K562 (cell line): ENCODE data around the gene FUCA1. TPM values are rescaled to one million over a fixed set of nuclear protein-coding genes. Genes with fewer than 3 reads are reported as not detected.
A peak's percentile ranks its signal among the peaks of the same experiment; 100 is the strongest.

Experiments used
- CEBPB ChIP-seq: fragments of 450-650 bp; IDR thresholded peaks from 2 replicates; pipeline ENCODE4 v1.6.1; 2016; ENCODE audit warnings: missing genetic modification characterization, missing compliant biosample characterization
- GABPA ChIP-seq: fragments of 200-800 bp; sonication (Bioruptor generic); conservative IDR thresholded peaks from 2 replicates; pipeline ENCODE4 v1.6.1; 2016; ENCODE audit warnings: low read depth, missing genetic modification characterization, missing compliant biosample characterization
- MBD2 ChIP-seq: sonication (generic); IDR thresholded peaks from 2 replicates; pipeline ENCODE4 v1.6.1; 2016; ENCODE audit warnings: low read depth, borderline replicate concordance
- NBN ChIP-seq: fragments of 450-650 bp; IDR thresholded peaks from 2 replicates; pipeline ENCODE4 v1.6.1; 2016; ENCODE audit warnings: low read depth, mild to moderate bottlenecking
- NFATC3 ChIP-seq: fragments of 450-650 bp; IDR thresholded peaks from 2 replicates; pipeline ENCODE4 v1.6.1; 2017; ENCODE audit warnings: mild to moderate bottlenecking
- RBM34 ChIP-seq: fragments of 200-400 bp; formaldehyde crosslinking; IDR thresholded peaks from 2 replicates; pipeline ENCODE4 v1.6.1; 2018; ENCODE audit warnings: low read length, borderline replicate concordance; ENCODE audit not compliant: insufficient read depth
- SRSF9 ChIP-seq: fragments of 200-400 bp; formaldehyde crosslinking; IDR thresholded peaks from 2 replicates; pipeline ENCODE4 v1.6.1; 2017; ENCODE audit warnings: low read depth, low read length, borderline replicate concordance
- STAG1 ChIP-seq: sonication (generic); formaldehyde crosslinking; IDR thresholded peaks from 2 replicates; pipeline ENCODE4 v1.5.0; 2020; ENCODE audit warnings: missing genetic modification reagents, borderline replicate concordance
- TRIM25 ChIP-seq: fragments of 450-650 bp; IDR thresholded peaks from 2 replicates; pipeline ENCODE4 v1.7.0; 2016; ENCODE audit warnings: borderline replicate concordance
- ZBTB49 ChIP-seq: sonication (generic); formaldehyde crosslinking; IDR thresholded peaks from 2 replicates; pipeline ENCODE4 v1.8.0; 2022; ENCODE audit warnings: missing genetic modification reagents, mild to moderate bottlenecking, borderline replicate concordance
- ZNF263 ChIP-seq: sonication (generic); formaldehyde crosslinking; IDR thresholded peaks from 2 replicates; pipeline ENCODE4 v1.8.0; 2022; ENCODE audit warnings: mild to moderate bottlenecking, missing genetic modification reagents, borderline replicate concordance
- polyA plus RNA-seq, 8 experiments: library from polyadenylated mRNA; depleted of rRNA in 4 of 8; stranded (reverse) in 5 of 8; unstranded in 3 of 8; fragments of >200 nt; fragmentation: Nextera tagmentation in 2 of 8; fragmentation: Illumina TruSeq in 1 of 8; extraction: Ambion mirVana in 2 of 8; extraction: Trizol in 1 of 8; gene quantifications; 2 replicates each; pipeline versions ENCODE4 v1.2.1 to v1.2.3, GENCODE V29; 2011 to 2014; ENCODE audit warnings: inconsistent platforms in 1 of 8, missing spikeins in 1 of 8
- total RNA-seq, 7 experiments: library from RNA; depleted of rRNA in 6 of 7; stranded (reverse); fragments of >200 nt in 6 of 7; fragmentation: Illumina TruSeq in 2 of 7; extraction: Trizol in 2 of 7; gene quantifications; 2 replicates each; pipeline versions ENCODE4 v1.2.1 to v1.2.3, GENCODE V29; 2011 to 2021; ENCODE audit warnings: low replicate concordance in 1 of 7
- TF ChIP-seq, protein P1 (sequence below): IDR thresholded peaks from 2 replicates; pipeline ENCODE4 v1.6.1; 2011; ENCODE audit warnings: borderline replicate concordance, low read depth, mild to moderate bottlenecking, moderate library complexity, low read length; ENCODE audit not compliant: insufficient read depth, poor library complexity, severe bottlenecking
- TF ChIP-seq, protein P2 (sequence below): fragments of 150-350 bp; conservative IDR thresholded peaks from 2 replicates; pipeline ENCODE4 v1.6.1; 2014; ENCODE audit warnings: low read length
- TF ChIP-seq, protein P3 (sequence below), 2 experiments: fragments of 200-800 bp in 1 of 2; sonication (Bioruptor generic) in 1 of 2; sonication (generic) in 1 of 2; formaldehyde crosslinking in 1 of 2; IDR thresholded peaks in 1 of 2; conservative IDR thresholded peaks in 1 of 2; 2 replicates each; pipeline versions ENCODE4 v1.5.0 to v1.6.1; 2016 to 2020; ENCODE audit warnings: missing compliant biosample characterization in 1 of 2, missing genetic modification characterization in 1 of 2, missing genetic modification reagents in 1 of 2
- TF ChIP-seq, protein P4 (sequence below): fragments of 250-450 bp; sonication (Bioruptor Pico); IDR thresholded peaks from 2 replicates; pipeline ENCODE4 v1.4.0; 2020

Gene FUCA1
- total and polyA plus RNA-seq, 9 of the 15 experiments (the other 6 are each of a cell fraction or from before 2014, with no cell fraction given): 7.0 to 20.5 (median 13.5) TPM

DNA sequence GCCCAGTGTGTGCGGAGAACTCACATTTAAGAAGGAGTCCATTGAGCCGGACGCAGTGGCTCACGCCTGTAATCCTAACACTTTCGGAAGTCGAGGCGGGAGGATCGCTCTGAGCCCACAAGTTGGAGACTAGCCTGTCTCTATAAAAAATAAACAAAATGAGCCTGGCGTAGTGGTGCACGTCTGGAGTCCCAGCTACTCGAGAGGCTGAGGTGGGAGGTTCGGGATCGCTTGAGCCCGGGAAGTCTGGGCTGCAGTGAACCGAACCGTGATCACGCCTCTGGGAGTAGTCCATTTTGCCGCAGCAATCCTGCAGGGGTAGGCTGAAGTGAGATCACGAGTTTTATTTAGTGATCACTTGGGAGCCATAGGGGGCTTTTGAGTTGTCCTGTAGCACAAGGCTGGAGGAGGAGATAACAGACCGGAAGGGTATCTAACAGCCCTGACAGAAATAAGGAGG, 497 bp upstream of the FUCA1 start (continued):
- TF ChIP-seq, protein P1, sequence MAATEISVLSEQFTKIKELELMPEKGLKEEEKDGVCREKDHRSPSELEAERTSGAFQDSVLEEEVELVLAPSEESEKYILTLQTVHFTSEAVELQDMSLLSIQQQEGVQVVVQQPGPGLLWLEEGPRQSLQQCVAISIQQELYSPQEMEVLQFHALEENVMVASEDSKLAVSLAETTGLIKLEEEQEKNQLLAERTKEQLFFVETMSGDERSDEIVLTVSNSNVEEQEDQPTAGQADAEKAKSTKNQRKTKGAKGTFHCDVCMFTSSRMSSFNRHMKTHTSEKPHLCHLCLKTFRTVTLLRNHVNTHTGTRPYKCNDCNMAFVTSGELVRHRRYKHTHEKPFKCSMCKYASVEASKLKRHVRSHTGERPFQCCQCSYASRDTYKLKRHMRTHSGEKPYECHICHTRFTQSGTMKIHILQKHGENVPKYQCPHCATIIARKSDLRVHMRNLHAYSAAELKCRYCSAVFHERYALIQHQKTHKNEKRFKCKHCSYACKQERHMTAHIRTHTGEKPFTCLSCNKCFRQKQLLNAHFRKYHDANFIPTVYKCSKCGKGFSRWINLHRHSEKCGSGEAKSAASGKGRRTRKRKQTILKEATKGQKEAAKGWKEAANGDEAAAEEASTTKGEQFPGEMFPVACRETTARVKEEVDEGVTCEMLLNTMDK: no peak
- TF ChIP-seq SRSF9 (no peak), RBM34 (no peak), CEBPB (tag) (no peak), TRIM25 (0 out of 2 replicates have a peak, but pooled peaks have one; percentile 10), STAG1 (CRISPR knock-in tag) (no peak), NFATC3 (no peak), GABPA (tag) (0 out of 2 replicates have a peak, but pooled peaks have one; percentile 43), NBN (peak; percentile 43; the same call in 1 of the 2 replicates), ZNF263 (CRISPR knock-in tag) (no peak), MBD2 (no peak), ZBTB49 (CRISPR knock-in tag) (no peak)
- TF ChIP-seq, protein P2, sequence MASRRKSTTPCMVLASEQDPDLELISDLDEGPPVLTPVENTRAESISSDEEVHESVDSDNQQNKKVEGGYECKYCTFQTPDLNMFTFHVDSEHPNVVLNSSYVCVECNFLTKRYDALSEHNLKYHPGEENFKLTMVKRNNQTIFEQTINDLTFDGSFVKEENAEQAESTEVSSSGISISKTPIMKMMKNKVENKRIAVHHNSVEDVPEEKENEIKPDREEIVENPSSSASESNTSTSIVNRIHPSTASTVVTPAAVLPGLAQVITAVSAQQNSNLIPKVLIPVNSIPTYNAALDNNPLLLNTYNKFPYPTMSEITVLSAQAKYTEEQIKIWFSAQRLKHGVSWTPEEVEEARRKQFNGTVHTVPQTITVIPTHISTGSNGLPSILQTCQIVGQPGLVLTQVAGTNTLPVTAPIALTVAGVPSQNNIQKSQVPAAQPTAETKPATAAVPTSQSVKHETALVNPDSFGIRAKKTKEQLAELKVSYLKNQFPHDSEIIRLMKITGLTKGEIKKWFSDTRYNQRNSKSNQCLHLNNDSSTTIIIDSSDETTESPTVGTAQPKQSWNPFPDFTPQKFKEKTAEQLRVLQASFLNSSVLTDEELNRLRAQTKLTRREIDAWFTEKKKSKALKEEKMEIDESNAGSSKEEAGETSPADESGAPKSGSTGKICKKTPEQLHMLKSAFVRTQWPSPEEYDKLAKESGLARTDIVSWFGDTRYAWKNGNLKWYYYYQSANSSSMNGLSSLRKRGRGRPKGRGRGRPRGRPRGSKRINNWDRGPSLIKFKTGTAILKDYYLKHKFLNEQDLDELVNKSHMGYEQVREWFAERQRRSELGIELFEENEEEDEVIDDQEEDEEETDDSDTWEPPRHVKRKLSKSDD: no peak
- TF ChIP-seq, protein P3, sequence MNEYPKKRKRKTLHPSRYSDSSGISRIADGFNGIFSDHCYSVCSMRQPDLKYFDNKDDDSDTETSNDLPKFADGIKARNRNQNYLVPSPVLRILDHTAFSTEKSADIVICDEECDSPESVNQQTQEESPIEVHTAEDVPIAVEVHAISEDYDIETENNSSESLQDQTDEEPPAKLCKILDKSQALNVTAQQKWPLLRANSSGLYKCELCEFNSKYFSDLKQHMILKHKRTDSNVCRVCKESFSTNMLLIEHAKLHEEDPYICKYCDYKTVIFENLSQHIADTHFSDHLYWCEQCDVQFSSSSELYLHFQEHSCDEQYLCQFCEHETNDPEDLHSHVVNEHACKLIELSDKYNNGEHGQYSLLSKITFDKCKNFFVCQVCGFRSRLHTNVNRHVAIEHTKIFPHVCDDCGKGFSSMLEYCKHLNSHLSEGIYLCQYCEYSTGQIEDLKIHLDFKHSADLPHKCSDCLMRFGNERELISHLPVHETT (CRISPR knock-in tag; conservative IDR thresholded peaks at IDR 0.05 in 1 of 2, IDR thresholded peaks at IDR 0.05 in 1 of 2): no peak
- TF ChIP-seq, protein P4, sequence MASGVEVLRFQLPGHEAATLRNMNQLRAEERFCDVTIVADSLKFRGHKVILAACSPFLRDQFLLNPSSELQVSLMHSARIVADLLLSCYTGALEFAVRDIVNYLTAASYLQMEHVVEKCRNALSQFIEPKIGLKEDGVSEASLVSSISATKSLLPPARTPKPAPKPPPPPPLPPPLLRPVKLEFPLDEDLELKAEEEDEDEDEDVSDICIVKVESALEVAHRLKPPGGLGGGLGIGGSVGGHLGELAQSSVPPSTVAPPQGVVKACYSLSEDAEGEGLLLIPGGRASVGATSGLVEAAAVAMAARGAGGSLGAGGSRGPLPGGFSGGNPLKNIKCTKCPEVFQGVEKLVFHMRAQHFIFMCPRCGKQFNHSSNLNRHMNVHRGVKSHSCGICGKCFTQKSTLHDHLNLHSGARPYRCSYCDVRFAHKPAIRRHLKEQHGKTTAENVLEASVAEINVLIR (CRISPR knock-in tag): no peak
